GM12892 (cell line): ENCODE measurements around the gene KLF3.

Experiments
- POLR2A ChIP-seq: IDR thresholded peaks from 2 replicates; pipeline ENCODE4 v1.6.1; 2011; ENCODE audit warnings: low read depth, low read length, control low read depth
- TAF1 ChIP-seq: IDR thresholded peaks from 2 replicates; pipeline ENCODE4 v1.6.1; 2011; ENCODE audit warnings: low read depth, mild to moderate bottlenecking, control low read depth, low read length, borderline replicate concordance

DNA sequence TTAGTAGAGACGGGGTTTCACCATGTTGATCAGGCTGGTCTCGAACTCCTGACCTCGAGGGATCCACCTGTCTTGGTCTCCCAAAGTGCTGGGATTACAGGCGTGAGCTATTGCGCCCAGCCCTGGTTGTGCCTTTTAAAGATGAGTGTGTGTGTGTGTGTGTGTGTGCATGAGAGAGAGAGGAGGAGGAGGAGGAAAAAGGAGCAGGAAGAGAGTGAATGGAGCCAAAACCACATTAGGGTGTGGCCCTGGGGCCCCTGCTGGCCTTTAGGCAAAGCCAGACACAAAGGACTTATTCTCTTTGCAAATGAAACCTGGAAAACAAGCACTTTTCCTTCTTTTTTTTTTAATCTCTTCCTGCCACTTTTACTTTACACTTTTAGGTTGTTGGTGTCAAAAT is 48.2 kb upstream of the KLF3 start:
- TF ChIP-seq POLR2A (no peak), TAF1 (no peak)
